Muscle of back (tissue), 11 donors: ENCODE results near the gene TNN. TPM values are rescaled to one million over a fixed set of nuclear protein-coding genes. Genes with fewer than 3 reads are reported as not detected.
"Not testable (repeated sequence)": the region's sequence is repeated elsewhere in the genome, so short reads cannot be mapped to it uniquely, and the experiment has no call there.

Experiments
- DNase-seq, 3 donors: peaks; one replicate each; pipeline versions ENCODE4 v3.0.0 to v3.0.0-alpha.2; 2013
- polyA plus RNA-seq, 10 donors: library from polyadenylated mRNA; unstranded; fragments of 120-200 nt; gene quantifications; one replicate each; pipeline ENCODE4 v1.2.1, GENCODE V29; 2013; ENCODE audit not compliant: insufficient read length in 10 of 10

The TNN gene
- polyA plus RNA-seq, 10 donors, result 3.1 to 6.3 (median 5.1) TPM

DNA sequence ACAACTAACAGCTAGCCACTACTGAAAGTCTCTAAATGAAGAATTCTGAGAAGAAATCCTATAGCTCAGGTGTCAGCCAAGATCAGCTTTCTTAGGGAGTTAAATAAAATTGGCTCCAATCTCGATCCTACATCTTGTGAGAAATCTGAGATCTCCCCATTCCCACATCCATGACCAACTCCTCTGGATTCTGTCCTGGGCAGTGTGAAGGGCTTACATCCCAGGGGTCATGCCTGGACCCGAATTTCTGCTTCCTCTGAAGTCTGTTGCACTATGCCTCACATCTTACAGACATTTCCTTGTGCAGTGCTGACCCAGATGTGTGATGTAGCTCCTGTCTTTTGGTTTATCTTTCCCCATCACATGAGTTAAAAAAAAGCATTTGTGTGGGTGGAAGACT lies 4.8 kb upstream of the TNN start:
- peak in 1 of 3 donors; percentile 80 for DNase-seq

DNA sequence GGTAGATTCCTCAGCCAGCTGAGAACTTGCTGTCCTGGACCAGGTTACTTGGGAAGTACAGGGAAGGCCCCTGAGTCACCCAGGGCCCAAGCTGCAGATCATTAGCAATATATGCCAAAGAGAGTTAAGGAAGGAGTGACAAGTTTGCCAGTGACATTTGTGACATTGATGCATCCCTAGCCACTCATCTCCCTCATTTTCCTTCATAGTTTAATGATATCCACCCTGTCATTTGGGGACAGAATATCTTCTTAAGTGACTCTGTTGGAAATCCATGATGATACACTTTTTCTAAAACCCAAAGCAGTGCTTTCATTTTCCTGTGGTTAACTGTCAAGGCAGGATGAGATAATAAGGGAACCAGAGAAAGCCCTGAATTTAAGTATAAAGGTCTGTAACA lies 3.2 kb downstream of the TNN start:
- DNase-seq, result no peak

DNA sequence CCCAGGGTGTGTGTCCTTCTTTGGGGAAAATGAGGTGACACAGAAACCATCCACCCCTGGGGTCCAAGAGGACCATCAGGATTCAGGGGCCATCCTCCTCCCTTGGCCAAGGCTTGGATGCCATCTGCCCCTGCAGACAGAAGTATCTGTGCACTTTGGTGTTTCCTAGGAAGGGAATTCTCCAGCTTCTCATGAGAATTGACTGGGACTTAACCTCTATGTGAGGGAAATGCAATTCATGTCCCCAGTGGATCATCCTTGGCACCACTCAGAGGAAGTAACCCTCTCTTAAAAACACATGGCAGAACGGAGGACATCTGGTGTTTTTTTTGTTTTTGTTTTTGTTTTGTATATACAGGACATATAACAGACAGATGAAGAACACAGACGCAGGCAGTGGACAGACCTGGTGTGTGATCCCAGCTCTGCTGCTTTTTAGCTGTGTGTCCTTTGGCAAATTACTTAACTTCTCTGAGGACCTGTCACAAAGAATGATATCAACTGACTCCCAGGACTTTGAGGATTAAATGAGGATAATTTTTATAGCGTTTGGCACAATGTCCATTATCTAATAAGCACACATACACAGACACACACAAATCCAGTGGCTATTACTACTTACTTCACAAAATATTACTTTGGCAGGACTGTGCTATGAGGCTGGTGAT lies 3.8 kb downstream of the TNN start:
- peak in 1 of 3 donors; percentile 71 for DNase-seq

DNA sequence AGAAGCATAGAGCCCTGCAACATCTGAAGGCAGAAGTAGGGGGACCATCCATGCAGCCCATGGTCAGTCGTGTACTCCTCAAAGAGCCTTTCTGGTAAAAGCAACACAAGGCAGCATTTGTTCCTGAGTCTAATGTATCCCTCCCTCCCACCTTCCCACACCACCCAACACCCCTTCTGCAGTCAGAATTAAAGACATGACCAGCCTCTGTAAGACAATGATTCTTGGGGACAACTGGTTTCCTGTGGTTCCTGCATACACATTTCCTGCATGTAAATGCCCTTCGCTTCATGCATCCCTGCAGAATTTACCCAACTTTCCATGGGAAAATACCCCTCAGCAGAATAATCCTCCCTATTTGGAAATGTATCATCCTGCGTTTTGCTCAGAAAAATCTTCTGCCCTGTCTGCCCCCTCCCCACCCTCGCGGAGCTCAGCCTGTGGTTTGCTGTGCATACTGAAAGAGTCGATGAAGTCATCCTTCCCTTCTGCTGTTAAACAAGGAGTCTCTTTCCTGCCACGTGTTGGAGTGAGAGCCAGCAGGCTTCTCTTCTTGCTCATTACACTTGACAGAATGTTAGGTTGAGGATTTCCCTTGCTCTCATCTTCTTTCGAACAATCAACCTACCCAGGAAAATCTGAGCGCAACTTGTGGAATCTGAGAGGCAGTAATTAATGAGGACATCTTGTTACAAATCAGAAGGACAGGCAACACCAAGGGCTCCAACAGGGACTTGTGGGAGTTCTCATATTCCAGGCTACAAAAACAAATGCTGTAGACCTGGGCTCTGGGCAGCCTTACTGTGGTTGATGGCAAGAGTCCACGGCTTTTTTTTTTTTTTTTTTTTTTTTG lies 4.7 kb downstream of the TNN start:
- DNase-seq, result peak; percentile 89 to 96 (median 89)

DNA sequence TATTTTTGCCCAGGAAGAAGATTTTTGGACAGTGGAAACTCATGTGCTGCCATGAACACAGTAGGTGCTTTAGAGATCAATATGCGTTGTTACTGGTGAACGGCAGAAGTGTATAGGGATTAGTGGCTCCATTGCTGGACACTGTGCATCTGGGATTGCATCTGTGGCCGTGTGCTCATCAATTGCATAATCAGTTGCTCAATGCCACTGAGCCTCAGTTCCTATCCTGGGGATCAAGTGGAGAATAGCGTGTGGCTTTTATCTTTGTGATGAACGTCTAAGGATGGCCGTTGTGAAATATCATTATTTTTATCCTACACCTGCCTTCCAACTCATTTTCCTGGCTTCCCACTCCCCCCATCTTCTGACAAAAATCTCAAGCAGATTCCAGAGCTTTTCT lies 5.4 kb downstream of the TNN start:
- DNase-seq, result peak in 2 of 3 donors; percentile 38 to 44

DNA sequence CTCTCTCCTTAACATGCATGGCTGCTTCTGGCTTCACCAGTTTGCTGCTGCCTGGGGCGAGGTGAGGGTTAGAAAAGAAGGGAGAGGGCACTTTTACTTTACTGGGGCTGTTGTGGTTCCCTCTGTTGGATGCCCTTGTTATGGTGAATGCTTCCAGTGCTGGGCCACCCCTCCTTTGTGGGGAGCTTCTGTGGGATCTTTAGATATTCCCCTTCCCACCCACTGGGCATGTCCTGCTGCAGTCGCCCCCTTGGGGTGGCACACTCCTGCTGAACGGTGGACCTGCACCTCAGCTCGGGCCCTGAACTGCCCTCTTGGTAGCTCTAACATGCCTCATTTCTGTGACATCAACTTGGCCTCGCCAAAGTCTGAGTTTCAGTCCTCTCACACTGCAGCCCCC lies 6.0 kb downstream of the TNN start:
- no peak for DNase-seq

DNA sequence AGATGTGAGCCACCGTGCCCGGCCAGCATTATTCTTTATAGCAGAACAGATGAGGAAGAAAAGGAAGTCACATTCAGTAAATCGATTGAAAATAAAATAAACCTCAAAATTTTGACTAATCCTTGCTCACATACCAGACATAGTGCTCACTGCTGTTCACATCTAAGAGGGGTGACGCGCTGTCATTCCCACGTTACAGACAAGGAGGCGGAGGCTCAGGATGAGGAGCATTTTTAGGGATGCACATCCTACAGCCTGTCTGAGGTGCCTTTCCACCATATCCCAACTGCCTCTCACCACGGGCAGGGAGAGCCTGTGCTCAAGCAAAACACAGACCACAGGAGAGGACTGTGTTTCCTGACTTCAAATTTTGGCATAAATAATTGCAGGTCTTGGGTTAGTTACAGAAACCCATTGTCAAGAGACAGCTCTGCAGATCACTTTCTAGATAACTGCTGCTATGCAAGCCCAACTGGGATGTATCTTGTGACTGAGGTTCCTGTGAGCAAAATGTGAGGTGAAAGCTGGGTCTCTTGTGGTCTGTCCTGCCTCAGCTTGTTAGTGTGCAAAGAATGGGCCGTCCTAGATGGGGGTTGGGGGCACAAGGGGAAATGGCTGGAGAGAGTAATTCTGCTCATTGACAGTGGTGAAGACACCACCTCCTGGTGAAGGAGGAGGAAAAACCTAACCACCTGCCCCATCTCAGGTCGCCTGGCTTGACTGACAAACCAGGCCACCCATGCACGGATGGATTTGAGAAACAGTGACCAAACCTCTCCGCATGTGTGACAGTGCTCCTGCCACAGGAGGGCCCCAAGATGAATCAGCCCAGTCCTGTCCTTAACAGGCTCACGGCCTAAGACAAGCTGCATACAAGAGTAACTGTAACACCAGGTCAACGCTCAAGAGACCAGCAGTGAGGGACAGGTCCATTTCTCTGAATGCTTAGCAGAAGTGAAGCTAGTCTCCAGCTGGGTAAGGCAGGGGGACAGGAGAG lies 8.2 kb downstream of the TNN start:
- peak in 1 of 3 donors; percentile 38 for DNase-seq

DNA sequence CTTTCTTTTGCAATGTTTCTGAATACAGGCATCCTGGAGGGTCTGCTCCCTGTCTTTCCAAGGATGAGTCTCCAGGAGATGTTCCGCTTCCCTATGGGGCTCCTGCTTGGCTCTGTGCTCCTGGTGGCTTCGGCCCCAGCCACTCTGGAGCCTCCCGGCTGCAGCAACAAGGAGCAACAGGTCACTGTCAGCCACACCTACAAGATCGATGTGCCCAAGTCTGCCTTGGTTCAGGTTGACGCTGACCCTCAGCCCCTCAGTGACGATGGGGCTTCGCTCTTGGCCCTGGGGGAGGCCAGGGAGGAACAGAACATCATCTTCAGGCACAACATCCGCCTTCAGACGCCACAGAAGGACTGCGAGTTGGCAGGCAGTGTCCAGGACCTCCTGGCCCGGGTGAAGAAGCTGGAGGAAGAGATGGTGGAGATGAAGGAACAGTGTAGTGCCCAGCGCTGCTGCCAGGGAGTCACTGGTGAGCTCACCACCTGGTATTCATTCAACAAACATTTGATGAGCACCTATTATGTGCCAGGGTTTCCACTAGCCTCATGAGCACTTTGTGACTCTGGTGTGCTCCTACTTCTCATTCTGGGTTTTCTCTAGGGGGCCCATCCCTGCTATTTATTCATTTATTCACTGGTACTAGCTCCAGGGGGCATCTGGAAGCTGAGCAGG lies 9.9 kb downstream of the TNN start:
- no peak for DNase-seq

DNA sequence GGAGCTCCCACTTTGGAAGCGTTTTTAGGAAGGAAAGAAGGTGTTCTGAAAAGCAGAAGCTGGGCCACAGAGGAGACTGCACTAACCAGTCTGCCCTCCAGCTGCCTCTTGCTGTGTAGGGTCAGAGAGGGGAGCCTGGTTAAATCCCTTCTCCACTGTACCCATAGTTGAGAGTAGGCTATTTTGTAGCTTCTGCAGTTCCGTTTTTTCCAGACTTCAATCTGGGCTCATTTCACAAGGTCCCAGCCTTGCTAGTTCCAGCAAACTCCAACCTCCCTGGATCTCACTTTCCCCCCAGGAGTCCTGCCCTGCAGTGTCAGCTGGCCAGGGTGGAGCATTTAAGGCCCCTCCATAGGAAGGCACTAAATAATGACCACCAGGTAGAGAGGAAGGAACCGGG lies 11.0 kb downstream of the TNN start:
- DNase-seq, result no peak

DNA sequence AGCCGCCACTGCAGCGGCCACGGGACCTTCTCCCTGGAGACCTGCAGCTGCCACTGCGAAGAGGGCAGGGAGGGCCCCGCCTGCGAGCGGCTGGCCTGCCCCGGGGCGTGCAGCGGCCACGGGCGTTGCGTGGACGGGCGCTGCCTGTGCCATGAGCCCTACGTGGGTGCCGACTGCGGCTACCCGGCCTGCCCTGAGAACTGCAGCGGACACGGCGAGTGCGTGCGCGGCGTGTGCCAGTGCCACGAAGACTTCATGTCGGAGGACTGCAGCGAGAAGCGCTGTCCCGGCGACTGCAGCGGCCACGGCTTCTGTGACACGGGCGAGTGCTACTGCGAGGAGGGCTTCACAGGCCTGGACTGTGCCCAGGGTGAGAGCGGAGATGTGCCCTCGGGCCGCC lies 11.7 kb downstream of the TNN start:
- DNase-seq, result no peak

DNA sequence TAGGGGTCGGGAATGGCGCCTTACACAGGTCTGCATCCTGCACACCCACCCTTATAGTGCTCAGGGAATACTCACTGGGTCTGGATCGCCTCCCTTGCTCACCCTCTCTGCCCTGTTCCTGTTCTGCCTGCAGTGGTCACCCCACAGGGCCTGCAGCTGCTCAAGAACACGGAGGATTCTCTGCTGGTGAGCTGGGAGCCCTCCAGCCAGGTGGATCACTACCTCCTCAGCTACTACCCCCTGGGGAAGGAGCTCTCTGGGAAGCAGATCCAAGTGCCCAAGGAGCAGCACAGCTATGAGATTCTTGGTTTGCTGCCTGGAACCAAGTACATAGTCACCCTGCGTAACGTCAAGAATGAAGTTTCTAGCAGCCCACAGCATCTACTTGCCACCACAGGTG lies 12.4 kb downstream of the TNN start:
- DNase-seq, result no peak

DNA sequence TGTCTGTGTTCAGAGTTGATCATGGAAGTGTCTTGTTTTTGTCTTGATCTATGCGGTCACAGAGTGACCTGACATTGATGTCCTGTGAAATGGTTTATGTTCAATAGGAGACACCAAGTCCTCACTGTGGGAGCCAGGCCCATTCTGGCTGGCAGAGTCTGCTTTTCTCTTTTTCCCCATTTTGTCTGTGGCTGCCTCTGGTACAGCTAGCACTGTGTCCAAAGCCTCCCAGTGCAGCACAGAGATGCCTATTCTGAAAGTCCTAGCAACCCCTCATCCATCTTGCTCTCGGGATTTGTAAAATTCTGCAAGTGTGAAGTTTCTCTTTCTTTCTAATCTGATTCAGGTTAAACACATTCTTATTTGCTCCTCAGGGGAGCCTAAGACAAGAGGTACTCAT lies 14.3 kb downstream of the TNN start:
- no peak for DNase-seq

DNA sequence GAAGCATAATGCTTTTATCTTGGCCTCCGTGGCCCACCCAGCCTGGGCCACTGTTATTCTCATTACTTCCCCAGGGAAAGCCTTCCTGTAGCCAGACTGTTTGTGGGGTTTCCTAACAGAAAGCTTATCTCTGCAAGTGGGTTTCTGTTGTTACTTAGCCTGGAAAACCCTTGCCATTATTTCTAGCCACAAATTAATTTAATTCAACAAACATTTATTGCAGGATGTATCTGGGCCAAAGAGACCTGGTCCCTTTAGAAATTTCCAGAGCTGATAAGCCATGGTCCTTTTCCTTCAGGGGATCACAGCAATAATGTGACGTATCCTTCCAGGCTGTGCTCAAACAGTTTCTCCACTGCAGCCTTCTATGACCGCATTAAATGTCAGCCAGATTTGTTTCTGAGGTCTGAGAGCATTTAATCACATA lies 20.9 kb downstream of the TNN start:
- no peak for DNase-seq

DNA sequence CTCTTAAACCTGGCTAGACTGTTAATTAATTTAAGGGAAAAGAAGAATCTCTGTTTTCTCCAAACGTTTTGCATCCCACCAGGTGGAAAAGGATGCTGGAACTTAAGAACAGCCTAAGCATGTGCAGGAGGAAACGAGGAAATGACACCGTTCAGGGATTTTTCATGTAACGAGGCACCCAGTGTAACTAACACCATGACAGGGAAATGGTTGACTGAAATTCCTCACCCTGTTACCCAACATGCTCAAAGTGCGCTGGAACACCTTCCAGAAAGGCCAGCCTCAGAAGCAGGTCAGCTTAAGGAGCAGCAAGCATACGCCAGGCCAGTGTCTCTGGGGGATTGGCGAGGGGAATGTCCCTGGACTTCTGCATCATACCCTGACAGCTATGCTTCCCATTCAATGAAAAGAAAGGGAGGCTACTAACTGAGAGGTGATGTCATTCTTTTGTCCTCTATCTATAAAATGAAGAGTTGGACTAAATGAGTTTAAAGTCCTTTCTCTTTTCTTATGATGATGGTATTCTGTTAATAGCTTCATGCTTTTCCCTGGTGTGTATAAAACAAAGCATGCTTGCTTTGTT lies 21.6 kb downstream of the TNN start:
- peak in 1 of 3 donors; percentile 42 for DNase-seq

DNA sequence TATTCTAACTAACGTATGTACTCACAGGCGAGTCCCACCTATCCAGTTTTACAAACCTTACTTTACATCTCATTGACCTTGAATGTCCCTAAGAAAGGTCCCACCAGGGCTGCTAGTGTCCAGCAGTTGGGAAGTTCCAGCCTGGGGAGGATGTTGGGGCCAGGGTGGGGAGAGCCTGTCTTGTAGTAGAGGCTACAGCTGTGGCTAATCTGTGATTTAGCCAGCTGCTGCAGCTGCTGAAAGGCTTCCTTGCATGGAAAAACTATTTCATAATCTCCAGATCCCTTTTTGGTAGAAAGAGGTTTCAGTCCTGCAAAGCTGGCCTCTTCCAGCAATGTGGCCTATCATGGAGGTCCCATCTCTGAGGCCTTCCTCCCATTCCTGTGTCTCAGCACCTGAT lies 23.1 kb downstream of the TNN start:
- peak in 1 of 3 donors; percentile 77 for DNase-seq

DNA sequence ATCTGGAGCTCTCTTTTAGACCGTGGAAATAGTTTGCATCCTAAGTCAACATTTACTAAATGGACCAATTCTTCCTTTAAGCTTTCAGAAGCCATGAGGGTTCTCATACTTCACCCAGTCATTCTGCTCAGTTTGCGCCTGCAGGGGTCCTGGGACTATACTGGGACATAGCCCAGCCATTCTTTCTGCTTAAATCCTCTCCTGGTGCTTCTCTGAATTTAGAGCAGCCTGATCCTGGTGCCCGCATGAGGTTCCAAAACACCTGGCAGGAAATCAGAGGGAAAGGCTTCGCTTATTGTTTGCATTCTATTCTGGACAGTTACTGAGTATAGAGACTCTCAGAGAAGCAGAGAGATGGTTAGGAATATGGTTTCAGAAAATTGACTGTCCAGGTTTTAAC lies 27.0 kb downstream of the TNN start:
- DNase-seq, result no peak

DNA sequence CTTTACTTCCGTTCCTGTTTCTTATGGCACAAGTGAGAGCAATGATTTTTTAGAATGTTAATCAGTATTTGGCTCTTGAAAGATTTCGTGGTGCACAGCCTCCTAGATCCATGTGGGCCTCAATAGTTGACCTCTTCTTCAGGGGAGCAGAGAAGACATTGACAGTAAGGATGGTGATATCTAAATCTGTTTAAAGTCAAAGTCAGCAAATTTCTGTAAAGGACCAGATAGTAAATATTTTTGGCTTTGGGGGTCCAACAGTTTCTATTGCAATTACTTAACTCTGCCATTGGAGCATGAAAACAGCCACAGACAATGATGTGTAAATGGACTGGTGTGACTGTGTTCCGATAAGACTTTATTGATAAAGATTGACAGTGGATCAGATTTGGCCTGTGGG lies 27.4 kb downstream of the TNN start:
- no peak for DNase-seq

DNA sequence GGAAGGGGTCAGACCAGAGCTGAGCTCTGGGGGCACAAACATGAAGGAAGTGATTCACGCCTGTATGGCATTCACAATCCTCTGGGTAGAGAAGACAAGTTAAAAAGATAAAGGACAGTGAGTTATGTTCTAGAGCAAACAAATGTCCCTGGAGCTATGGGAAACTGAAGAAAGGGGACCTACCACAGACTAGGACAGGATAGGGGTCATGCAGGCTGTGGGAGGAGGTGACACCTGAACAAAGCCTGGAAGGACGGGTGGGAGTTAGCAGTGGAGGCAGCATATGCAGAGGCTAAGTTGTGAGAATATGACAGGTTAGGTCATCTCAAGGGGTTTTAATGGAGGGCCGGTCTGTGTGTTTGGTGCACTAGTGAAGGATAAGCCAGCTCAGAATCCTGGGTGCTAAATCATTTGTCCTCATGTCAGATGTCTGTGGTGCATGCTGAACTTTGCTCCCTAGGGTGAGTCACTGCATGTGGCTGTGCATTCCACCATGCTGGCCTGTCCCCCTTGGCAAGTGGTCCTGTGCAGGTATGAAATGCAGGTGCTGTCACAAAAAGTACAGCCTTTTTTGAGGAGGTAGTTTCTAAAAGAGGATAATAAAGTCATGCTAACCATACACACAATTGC lies 28.5 kb downstream of the TNN start:
- no peak for DNase-seq

DNA sequence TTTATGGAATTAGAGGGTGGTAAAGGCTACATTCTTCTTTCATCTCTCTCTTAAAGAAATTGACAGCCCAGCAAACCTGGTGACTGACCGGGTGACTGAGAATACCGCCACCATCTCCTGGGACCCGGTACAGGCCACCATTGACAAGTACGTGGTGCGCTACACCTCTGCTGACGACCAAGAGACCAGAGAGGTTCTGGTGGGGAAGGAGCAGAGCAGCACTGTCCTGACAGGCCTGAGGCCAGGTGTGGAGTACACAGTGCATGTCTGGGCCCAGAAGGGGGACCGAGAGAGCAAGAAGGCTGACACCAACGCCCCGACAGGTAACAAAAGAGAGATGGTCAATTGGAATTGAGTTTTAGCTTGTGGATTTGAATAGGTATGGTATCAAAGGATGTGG lies 29.7 kb downstream of the TNN start:
- DNase-seq, result no peak

DNA sequence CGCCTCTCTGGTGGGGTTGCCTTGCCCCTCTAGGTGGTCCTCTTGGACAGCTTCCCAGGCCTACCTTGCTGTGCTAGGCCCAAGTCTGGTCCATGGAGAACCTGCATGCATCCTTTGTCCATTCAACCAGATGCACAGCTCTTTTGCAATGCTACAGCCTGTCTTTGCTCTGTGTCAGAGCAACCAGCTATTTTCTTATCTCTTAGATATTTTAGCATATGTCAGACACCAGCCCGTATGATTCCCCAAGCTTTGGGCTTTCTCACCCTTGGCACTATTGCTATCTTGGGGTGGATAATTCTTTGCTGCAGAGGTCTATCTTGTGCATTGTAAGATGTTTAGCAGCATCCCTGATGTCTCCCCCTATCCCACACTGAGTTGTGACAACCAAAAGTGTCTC lies 32.3 kb downstream of the TNN start:
- DNase-seq, result no peak

DNA sequence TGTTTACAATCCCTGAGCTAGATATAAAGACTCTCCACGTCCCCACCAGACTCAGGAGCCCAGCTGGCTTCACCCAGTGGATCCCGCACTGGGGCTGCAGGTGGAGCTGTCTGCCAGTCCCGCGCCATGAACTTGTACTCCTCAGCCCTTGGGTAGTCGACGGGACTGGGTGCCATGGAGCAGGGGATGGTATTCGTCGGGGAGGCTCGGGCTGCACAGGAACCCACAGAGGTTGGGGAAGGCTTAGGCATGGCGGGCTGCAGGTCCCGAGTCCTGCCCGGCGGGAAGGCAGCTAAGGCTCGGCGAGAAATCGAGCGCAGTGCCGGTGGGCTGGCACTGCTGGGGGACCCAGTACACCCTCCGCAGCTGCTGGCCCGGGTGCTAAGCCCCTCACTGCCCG lies 34.5 kb downstream of the TNN start:
- not testable (repeated sequence) for DNase-seq
